Urothelium cell line (cell line): ENCODE data around the gene FAM171A1.
A peak's percentile ranks its signal among the peaks of the same experiment; 100 is the strongest.
"Not testable (repeated sequence)": the region's sequence is repeated elsewhere in the genome, so short reads cannot be mapped to it uniquely, and the experiment has no call there.

Experiments
- DNase-seq: peaks from one replicate; pipeline ENCODE4 v3.0.0; 2011; ENCODE audit warnings: low spot score, mixed read lengths
- FAIRE-seq: peaks from 2 replicates; lab custom pipeline; 2011; peaks lifted over from hg19 to GRCh38; lab: Jason Lieb, UNC

Gene FAM171A1

DNA sequence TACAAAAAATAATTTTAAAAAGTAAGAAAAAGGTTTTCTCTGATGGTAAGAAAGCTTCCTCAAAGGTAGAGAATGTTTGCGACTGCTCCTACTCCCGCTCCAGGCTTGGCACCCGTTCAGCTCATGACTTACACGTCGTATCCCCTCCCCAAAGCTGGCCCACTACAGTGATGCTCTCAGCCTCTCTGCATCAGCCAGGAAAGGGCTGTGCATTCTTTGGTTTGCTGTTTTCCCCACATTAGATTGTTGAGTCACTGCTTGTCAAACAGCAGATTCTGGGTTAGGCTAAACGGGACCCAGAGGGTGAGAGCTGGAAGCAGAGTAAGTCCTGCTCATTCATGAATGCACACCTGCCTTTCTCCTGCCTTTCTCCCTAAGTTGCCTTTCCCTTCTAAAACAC is 147.9 kb downstream of the FAM171A1 start:
- DNase-seq (peak; percentile 38), FAIRE-seq (no peak)

GRCh38 chr10:15222511-15222910 is 148.6 kb downstream of the FAM171A1 start:
- no peak for FAIRE-seq
- DNase-seq, result no peak

DNA sequence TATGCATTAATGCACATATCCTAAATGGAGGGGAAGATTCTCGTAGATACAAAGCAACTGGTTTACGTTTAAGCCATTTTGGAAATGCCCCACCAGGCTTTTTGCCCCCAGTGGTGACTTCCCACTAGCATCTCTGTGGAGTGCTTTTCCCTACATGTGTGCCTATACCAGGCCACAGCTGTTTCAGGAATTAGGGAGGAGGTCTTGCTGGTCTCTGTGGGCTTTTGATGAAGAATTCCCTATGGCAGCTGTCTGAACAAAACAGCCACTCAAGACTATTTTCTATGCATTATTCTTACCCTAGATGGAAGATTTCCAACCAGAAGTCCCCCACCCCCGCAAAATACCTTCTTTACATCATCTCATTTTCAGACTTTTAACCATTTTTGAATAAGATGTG is 150.6 kb downstream of the FAM171A1 start:
- no peak for FAIRE-seq
- no peak for DNase-seq

DNA sequence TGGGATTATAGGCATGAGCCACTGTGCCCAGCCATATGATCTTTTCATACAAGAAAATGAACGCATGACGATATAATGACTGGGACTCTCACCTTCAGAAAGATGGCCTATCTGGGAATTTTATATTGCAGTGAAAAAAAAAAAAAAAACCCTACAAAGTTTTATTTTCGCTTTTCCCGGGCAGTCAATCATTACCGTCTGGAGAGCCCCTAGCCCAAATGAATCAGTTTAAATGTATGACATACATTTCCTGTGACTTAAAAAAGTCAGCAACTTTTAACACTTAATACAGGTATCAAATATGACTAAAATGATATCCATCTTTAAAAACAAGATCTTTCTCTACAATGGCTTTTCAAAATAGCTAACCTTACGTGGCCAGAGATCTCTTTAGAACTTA is 154.4 kb downstream of the FAM171A1 start:
- DNase-seq, result no peak
- FAIRE-seq, result no peak

DNA sequence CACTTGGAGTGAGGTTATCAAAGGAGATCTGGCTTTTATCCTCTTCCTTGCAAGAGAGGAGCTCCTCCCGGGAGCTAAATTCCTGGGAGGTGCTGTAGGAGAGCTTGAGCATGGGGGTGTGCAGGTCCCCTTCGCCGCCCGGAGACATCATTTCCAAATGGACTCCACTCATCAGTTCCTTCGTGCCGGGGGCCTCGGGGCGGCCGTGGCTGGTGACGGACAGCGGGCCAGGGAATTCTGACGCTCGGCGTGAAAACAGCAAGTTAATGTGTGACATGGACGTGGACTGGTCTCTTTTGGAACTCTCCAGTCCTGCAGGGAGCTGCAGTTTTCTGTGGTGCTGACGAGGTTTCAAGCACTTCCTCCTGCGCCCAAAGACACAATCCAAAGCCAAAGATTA is 156.9 kb downstream of the FAM171A1 start:
- DNase-seq (no peak), FAIRE-seq (no peak)

DNA sequence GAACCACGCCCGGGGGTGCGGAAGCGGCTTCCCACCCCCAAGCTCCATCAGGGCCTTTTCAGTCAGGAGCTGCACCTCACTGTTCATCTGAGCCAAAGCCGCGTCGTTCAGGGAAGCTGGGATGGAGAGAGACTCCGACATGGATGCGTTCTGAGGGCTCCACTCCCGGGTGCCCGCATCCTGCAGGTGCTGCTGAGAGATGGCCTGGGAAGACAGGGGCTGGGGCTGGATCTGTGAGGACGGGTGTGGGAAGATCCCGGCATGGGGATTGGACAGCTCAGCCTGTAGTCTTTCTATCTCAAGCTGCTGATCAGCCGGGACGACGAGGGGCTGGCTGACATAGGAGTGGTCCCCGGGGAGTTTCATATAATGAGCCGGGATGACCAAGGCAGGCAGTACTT is 157.6 kb downstream of the FAM171A1 start:
- no peak for FAIRE-seq

GRCh38 chr10:15211464-15211979 is 159.6 kb downstream of the FAM171A1 start:
- DNase-seq, result peak; percentile 77
- peak; percentile 13 for FAIRE-seq

More for the DNA sequence above, 157.6 kb downstream of the FAM171A1 start:
- no peak for DNase-seq

GRCh38 chr10:15210521-15210920 is 160.6 kb downstream of the FAM171A1 start:
- no peak for DNase-seq
- FAIRE-seq, result no peak

DNA sequence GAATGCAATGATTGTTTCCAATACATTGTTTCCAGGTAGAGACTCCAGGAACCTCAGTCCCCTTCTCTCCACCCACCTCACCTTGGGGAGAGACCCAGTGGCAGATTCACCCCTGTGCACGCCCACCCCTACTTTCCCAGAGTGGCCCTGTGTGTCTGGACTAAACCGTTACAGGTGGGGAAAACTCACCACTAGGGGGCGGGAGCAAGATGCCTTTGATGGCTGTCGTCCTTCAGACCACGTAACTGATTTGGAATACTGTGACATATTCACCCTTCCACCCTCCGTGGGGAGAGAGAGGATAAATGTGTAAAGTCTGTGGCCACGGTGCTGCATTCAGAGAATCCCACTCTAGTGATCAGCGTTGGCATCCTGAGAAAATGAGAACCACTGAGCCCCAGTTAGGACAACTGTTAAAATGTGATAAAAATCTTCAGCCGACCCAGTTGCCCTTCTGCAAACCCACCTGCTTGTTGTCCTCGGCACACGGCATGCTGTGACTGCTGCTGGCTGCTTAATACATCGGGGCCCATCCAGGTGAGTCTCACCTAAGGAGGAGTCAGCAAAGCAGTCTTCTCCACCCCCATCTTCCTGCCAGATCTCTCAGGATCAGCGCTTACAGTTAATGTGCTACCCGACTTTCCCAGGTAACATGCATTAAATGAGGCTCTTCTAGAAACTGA is 161.1 kb downstream of the FAM171A1 start:
- FAIRE-seq, result no peak
- DNase-seq, result peak; percentile 41

GRCh38 chr10:15208221-15208620 is 162.9 kb downstream of the FAM171A1 start:
- DNase-seq (no peak), FAIRE-seq (no peak)

- not testable (repeated sequence) for FAIRE-seq, DNase-seq
Observed at GRCh38 chr10:15207410-15207809, 163.7 kb downstream of the FAM171A1 start.

GRCh38 chr10:15202639-15203038 is 168.4 kb downstream of the FAM171A1 start:
- no peak for DNase-seq
- FAIRE-seq, result no peak

DNA sequence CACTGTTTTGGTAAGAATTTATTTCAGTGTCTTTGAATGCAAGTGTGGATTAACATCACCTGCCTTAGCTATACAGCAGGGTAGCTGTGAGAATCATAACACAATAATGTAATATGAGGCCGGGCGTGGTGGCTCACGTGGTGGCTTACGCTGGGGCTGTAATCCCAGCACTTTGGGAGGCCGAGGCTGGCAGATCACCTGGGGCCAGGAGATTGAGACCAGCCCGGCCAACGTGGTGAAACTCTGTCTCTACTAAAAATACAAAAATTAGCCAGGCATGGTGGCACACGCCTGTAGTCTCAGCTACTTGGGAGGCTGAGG is 168.8 kb downstream of the FAM171A1 start:
- FAIRE-seq, DNase-seq: not testable (repeated sequence)

GRCh38 chr10:15201589-15202300 is 169.3 kb downstream of the FAM171A1 start:
- DNase-seq, result peak; percentile 50
- no peak for FAIRE-seq

DNA sequence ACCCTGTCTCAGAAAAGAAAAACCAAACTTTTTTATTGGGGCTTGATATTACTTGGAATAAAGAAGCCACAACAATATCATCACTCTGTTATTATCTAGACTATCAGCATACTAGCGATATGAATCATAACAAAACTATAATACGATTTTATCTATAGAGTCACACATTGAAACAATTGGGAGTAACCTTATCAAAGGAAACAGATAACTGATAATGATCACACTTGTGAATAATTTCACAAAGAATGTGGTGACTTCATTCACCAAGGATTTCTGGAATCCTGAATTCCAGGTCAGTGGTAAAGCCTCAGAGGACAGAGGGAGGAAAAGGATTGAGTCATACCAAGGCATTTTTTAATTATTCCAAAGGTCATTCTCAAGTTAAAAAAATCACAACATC is 170.5 kb downstream of the FAM171A1 start:
- FAIRE-seq (no peak), DNase-seq (peak; percentile 74)

GRCh38 chr10:15197911-15198310 is 173.2 kb downstream of the FAM171A1 start:
- FAIRE-seq (no peak), DNase-seq (no peak)

GRCh38 chr10:15197276-15197675 is 173.8 kb downstream of the FAM171A1 start:
- DNase-seq (no peak), FAIRE-seq (no peak)

GRCh38 chr10:15196021-15196834 is 174.9 kb downstream of the FAM171A1 start:
- FAIRE-seq, result no peak
- DNase-seq, result no peak

DNA sequence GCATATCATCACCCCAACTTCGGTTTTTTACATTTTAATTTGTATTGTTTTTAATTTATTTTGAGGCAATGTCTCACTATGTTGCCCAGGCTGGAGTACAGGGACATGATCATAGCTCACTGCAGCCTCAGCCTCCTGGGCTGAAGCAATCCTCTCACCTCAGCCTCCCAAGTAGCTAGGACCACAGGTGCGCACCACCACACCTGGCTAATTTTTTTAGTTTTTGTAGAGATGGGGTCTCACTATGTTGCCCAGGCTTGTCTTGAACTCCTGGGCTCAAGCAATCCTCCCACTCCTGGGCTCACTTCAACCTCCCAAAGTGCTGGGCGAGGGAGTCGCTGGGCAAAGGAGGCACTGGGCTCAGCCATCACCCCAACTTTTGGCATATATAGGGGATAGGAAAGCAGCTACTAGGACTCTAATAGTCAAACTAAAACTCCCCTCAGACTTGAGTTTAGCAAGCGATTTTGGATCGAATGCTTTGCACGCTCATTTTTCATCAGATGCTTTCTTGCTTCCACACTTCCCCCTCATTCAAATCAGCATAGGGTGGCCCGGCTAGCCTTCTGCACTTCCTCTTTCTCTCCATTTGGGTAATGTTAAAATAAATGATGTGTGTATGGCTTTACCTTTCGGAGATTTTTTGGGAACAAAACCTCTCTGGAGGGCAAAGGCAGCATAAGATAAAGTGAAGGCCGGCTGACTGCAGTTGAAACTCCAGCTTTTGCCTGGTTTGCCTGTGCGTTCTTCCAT is 181.8 kb downstream of the FAM171A1 start:
- no peak for DNase-seq
- FAIRE-seq, result no peak

- DNase-seq (no peak), FAIRE-seq (no peak)
Observed at GRCh38 chr10:15188603-15189002, 182.5 kb downstream of the FAM171A1 start.
